HCT116 (cell line): ENCODE data around the gene IMMP2L. TPM values are rescaled to one million over a fixed set of nuclear protein-coding genes. Genes with fewer than 3 reads are reported as not detected.

Experiments used
- ATAC-seq: fragments of 200-7000 bp; cut with Tn5 transposase; 2 replicates; pipeline ENCODE4 v1.9.1; 2020; ENCODE audit warnings: mild to moderate bottlenecking, moderate library complexity
- BruUV-seq: library from RNA; stranded (reverse); fragments of 400-500 nt; replicated peaks from 2 replicates; lab custom pipeline; 2021; lab: Mats Ljungman, UMichigan
- CTCF ChIA-PET: fragments of 300-600 bp; sonication (Branson Sonifier 250); formaldehyde crosslinking; loops from one replicate; lab custom pipeline; 2021; ENCODE audit warnings: antibody characterized with exemption; lab: Charles Lee
- POLR2A ChIA-PET: fragments of 300-600, 350-600 bp; sonication (Branson Sonifier 250); formaldehyde crosslinking; loops from one replicate; lab custom pipeline; 2021; ENCODE audit warnings: antibody characterized with exemption; lab: Charles Lee
- RAD21 ChIA-PET, 2 experiments: fragments of 300-600 bp; sonication (Branson Sonifier 250); formaldehyde crosslinking; loops; one replicate each; lab custom pipeline; 2023; ENCODE audit warnings: low total read pairs in 2 of 2; ENCODE audit not compliant: uncharacterized antibody in 2 of 2, unreplicated experiment in 2 of 2, low non-redundant PET in 1 of 2; lab: Charles Lee
- DNase-seq: peaks from one replicate; pipeline ENCODE4 v3.0.0-alpha.2; 2010; ENCODE audit warnings: low read depth, low spot score
- H2AFZ ChIP-seq: fragments of 200-600 bp; shearing (Covaris generic), sonication (generic); 2 replicates; pipeline ENCODE4 v1.6.1; 2017; ENCODE audit warnings: low read depth, mixed run types, mixed read lengths, antibody characterized with exemption, low read length; ENCODE audit not compliant: poor library complexity, severe bottlenecking
- H3K27ac ChIP-seq: 2 replicates; pipeline ENCODE4 v1.5.1; 2012; ENCODE audit warnings: low read depth, low read length
- H3K27me3 ChIP-seq: fragments of 200-600 bp; sonication (generic); 2 replicates; pipeline ENCODE4 v1.6.1; 2016; ENCODE audit warnings: mixed run types, low read length, mixed read lengths; ENCODE audit not compliant: insufficient read depth
- H3K36me3 ChIP-seq, 2 experiments: fragments of 200-500 bp in 1 of 2; fragments of 200-600 bp in 1 of 2; sonication (Bioruptor generic) in 1 of 2; sonication (generic) in 1 of 2; 2 replicates each; pipeline versions ENCODE4 v1.5.1 to v1.6.1; 2014 to 2016; ENCODE audit warnings: low read length in 2 of 2, inconsistent platforms in 1 of 2, mixed read lengths in 1 of 2, mixed run types in 1 of 2; ENCODE audit not compliant: insufficient read depth in 2 of 2, control insufficient read depth in 1 of 2
- H3K4me1 ChIP-seq, 2 experiments: fragments of 200-600 bp in 1 of 2; sonication (generic) in 1 of 2; 2 replicates each; pipeline versions ENCODE4 v1.5.1 to v1.6.1; 2012 to 2017; ENCODE audit warnings: low read length in 2 of 2, inconsistent platforms in 1 of 2, mild to moderate bottlenecking in 1 of 2, mixed read lengths in 1 of 2, mixed run types in 1 of 2, moderate library complexity in 1 of 2; ENCODE audit not compliant: insufficient read depth in 2 of 2, control insufficient read depth in 1 of 2
- H3K4me2 ChIP-seq: fragments of 200-600 bp; sonication (generic); 2 replicates; pipeline ENCODE4 v1.6.1; 2017; ENCODE audit warnings: mixed run types, low read length, mixed read lengths
- H3K4me3 ChIP-seq, 2 experiments: fragments of 200-600 bp in 1 of 2; sonication (generic) in 1 of 2; replicated peaks in 1 of 2; 2 replicates each; pipeline ENCODE4 v1.5.1; 2011 to 2016; ENCODE audit warnings: low read length in 2 of 2, control low read depth in 1 of 2, low read depth in 1 of 2, mild to moderate bottlenecking in 1 of 2, mixed read lengths in 1 of 2, mixed run types in 1 of 2
- H3K79me2 ChIP-seq: fragments of 200-600 bp; sonication (generic); 2 replicates; pipeline ENCODE4 v1.6.1; 2017; ENCODE audit warnings: mild to moderate bottlenecking, mixed run types, low read length, moderate library complexity, mixed read lengths; ENCODE audit not compliant: insufficient read depth
- H3K9ac ChIP-seq: fragments of 200-600 bp; sonication (generic); 2 replicates; pipeline ENCODE4 v1.6.1; 2016; ENCODE audit warnings: low read length, mixed read lengths
- H3K9me2 ChIP-seq: fragments of 200-600 bp; sonication (generic), shearing (Covaris generic); 2 replicates; pipeline ENCODE4 v1.6.1; 2017; ENCODE audit warnings: mixed run types, mild to moderate bottlenecking, moderate library complexity; ENCODE audit not compliant: insufficient read depth
- H3K9me3 ChIP-seq, 2 experiments: fragments of 200-500 bp in 1 of 2; fragments of 200-600 bp in 1 of 2; sonication (Bioruptor generic) in 1 of 2; sonication (generic) in 1 of 2; 2 replicates each; pipeline ENCODE4 v1.6.1; 2014 to 2017; ENCODE audit warnings: low read length in 2 of 2, mixed read lengths in 2 of 2, inconsistent platforms in 1 of 2, low read depth in 1 of 2, mild to moderate bottlenecking in 1 of 2, mixed run types in 1 of 2, moderate library complexity in 1 of 2; ENCODE audit not compliant: control insufficient read depth in 1 of 2, insufficient read depth in 1 of 2
- H4K20me1 ChIP-seq: fragments of 200-600 bp; sonication (generic), shearing (Covaris generic); 2 replicates; pipeline ENCODE4 v1.6.1; 2017; ENCODE audit warnings: mixed run types, mild to moderate bottlenecking, moderate library complexity; ENCODE audit not compliant: insufficient read depth
- CEBPB ChIP-seq: IDR thresholded peaks from 2 replicates; pipeline ENCODE4 v1.6.1; 2012; ENCODE audit warnings: low read depth
- EGR1 ChIP-seq: IDR thresholded peaks from 2 replicates; pipeline ENCODE4 v1.6.1; 2012; ENCODE audit warnings: low read depth
- JUND ChIP-seq: IDR thresholded peaks from 2 replicates; pipeline ENCODE4 v1.6.1; 2012
- RAD21 ChIP-seq: IDR thresholded peaks from 2 replicates; pipeline ENCODE4 v1.6.1; 2012; ENCODE audit warnings: low read depth, mild to moderate bottlenecking
- SIN3A ChIP-seq: IDR thresholded peaks from 2 replicates; pipeline ENCODE4 v1.6.1; 2012; ENCODE audit warnings: low read depth
- SP1 ChIP-seq: IDR thresholded peaks from 2 replicates; pipeline ENCODE4 v1.6.1; 2012; ENCODE audit warnings: low read depth
- TCF7L2 ChIP-seq: IDR thresholded peaks from 2 replicates; pipeline ENCODE4 v1.7.0; 2011; ENCODE audit warnings: borderline replicate concordance, inconsistent platforms; ENCODE audit not compliant: insufficient read depth, insufficient read length; ENCODE audit errors: extremely low read depth
- YY1 ChIP-seq: IDR thresholded peaks from 2 replicates; pipeline ENCODE4 v1.6.1; 2011; ENCODE audit warnings: low read length, low read depth, moderate library complexity, mild to moderate bottlenecking; ENCODE audit not compliant: insufficient replicate concordance; ENCODE audit errors: extremely low read depth
- ZNF274 ChIP-seq: fragments of 200-500 bp; sonication (Bioruptor generic); IDR thresholded peaks from 2 replicates; pipeline ENCODE4 v1.6.1; 2014; ENCODE audit warnings: mild to moderate bottlenecking, low read depth, low read length, inconsistent platforms
- intact Hi-C: fragments of 100-400 bp; cut with micrococcal nuclease; formaldehyde crosslinking; loops from 2 replicates; pipeline ENCODE4 v1.10.0; 2022
- total RNA-seq: library from RNA; stranded (reverse); gene quantifications from one replicate; pipeline ENCODE4 v1.2.1, GENCODE V29; 2021; ENCODE audit not compliant: unreplicated experiment
- TF ChIP-seq, protein P1 (sequence below): IDR thresholded peaks from 2 replicates; pipeline ENCODE4 v1.6.1; 2011; ENCODE audit warnings: mild to moderate bottlenecking, low read length, moderate library complexity; ENCODE audit not compliant: insufficient replicate concordance; ENCODE audit errors: extremely low read depth
- TF ChIP-seq, protein P2 (sequence below), 3 experiments: fragments of 200-600 bp in 1 of 3; sonication (generic) in 1 of 3; IDR thresholded peaks in 2 of 3; conservative IDR thresholded peaks in 1 of 3; 2 replicates each; pipeline ENCODE4 v1.5.1; 2012 to 2017; ENCODE audit warnings: low read depth in 2 of 3, low read length in 2 of 3, antibody characterized with exemption in 1 of 3, borderline replicate concordance in 1 of 3, control low read depth in 1 of 3, mild to moderate bottlenecking in 1 of 3, mixed read lengths in 1 of 3, mixed run types in 1 of 3, moderate library complexity in 1 of 3; ENCODE audit not compliant: insufficient read depth in 1 of 3
- TF ChIP-seq, protein P3 (sequence below): IDR thresholded peaks from 2 replicates; pipeline ENCODE4 v1.6.1; 2012

IMMP2L gene
- total RNA-seq, 1 experiment from 2014 or later: 21.1 TPM

DNA sequence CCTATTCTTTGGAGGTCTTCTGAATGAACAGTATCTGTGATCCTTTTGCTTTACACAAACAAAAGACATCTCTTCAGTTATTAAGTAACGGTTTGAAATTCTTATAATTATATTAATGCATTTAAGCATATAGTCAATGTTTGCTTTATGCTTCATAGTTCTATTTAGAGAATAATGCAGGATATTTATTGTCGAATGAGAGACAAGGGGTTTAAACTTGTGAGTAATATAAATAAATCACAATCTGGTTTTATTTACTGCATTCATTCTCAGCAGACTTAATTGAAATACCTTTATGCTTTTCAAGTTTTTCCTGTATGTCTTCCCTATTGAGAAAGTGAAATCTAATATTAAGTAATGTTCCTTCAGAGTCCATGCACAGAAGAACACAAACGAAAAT, 620.9 kb downstream of the IMMP2L start:
- Histone ChIP-seq H3K4me3 (no peak overlapping the region), H3K9me3 (no peaks in the 10 kb centered on the region)
- CTCF ChIA-PET: no interaction called here

DNA sequence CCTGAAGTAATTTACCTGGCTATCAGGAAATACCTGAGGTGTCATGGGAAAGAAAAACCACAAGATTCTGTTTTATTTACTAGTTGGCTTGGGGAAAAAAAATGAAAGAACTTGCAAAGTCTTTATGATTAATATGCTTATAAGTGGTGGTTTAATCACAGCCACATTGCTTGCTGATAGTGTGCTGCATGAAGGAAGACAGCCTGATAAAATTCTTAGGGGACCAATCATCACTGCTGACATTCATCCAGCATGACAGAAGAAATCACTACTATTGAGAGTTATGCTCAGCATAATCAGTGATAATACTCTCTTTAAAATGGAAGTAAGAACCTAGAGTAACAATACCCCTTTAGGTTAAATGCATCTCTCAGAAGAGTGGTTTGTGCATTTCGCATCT, 621.5 kb downstream of the IMMP2L start:
- H3K9me2 ChIP-seq: no peaks in the 10 kb centered on the region
- intact Hi-C loops: no loop called here
- ChIA-PET POLR2A (no interaction called here), CTCF (no interaction called here), RAD21 (no interaction called here)
- H3K4me3 ChIP-seq: no peak overlapping the region
- H3K9me3 ChIP-seq: no peaks in the 10 kb centered on the region
- no peaks in the 10 kb centered on the region for H3K4me1 ChIP-seq
- no peak overlapping the region for H3K4me2 ChIP-seq
- no peak overlapping the region for H2AFZ ChIP-seq
- H3K79me2 ChIP-seq: no peaks in the 10 kb centered on the region
- no TSS peak for BruUV-seq
- no peak overlapping the region for H3K27ac ChIP-seq
- H4K20me1 ChIP-seq: no peaks in the 10 kb centered on the region
- ATAC-seq: no peak
- H3K27me3 ChIP-seq: no peaks in the 10 kb centered on the region
- H3K9ac ChIP-seq: no peak overlapping the region
- H3K36me3 ChIP-seq: no peaks in the 10 kb centered on the region
- DNase-seq: no peak
- TF ChIP-seq, protein P1, sequence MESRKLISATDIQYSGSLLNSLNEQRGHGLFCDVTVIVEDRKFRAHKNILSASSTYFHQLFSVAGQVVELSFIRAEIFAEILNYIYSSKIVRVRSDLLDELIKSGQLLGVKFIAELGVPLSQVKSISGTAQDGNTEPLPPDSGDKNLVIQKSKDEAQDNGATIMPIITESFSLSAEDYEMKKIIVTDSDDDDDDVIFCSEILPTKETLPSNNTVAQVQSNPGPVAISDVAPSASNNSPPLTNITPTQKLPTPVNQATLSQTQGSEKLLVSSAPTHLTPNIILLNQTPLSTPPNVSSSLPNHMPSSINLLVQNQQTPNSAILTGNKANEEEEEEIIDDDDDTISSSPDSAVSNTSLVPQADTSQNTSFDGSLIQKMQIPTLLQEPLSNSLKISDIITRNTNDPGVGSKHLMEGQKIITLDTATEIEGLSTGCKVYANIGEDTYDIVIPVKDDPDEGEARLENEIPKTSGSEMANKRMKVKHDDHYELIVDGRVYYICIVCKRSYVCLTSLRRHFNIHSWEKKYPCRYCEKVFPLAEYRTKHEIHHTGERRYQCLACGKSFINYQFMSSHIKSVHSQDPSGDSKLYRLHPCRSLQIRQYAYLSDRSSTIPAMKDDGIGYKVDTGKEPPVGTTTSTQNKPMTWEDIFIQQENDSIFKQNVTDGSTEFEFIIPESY: no peak
- TF ChIP-seq, protein P2, sequence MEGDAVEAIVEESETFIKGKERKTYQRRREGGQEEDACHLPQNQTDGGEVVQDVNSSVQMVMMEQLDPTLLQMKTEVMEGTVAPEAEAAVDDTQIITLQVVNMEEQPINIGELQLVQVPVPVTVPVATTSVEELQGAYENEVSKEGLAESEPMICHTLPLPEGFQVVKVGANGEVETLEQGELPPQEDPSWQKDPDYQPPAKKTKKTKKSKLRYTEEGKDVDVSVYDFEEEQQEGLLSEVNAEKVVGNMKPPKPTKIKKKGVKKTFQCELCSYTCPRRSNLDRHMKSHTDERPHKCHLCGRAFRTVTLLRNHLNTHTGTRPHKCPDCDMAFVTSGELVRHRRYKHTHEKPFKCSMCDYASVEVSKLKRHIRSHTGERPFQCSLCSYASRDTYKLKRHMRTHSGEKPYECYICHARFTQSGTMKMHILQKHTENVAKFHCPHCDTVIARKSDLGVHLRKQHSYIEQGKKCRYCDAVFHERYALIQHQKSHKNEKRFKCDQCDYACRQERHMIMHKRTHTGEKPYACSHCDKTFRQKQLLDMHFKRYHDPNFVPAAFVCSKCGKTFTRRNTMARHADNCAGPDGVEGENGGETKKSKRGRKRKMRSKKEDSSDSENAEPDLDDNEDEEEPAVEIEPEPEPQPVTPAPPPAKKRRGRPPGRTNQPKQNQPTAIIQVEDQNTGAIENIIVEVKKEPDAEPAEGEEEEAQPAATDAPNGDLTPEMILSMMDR (IDR thresholded peaks at IDR 0.05 in 2 of 3, conservative IDR thresholded peaks at IDR 0.05 in 1 of 3; ENCODE audit: borderline replicate concordance in 1 of 3, insufficient read depth in 1 of 3, low read depth in 2 of 3, low read length in 2 of 3): no peak
- no peak for TF ChIP-seq TCF7L2
- TF ChIP-seq JUND: no peak

More for the DNA sequence above, 620.9 kb downstream of the IMMP2L start:
- Histone ChIP-seq H3K27me3 (no peaks in the 10 kb centered on the region), H3K27ac (no peak overlapping the region), H4K20me1 (no peaks in the 10 kb centered on the region; the same call in 1 of the 2 replicates), H3K36me3 (no peaks in the 10 kb centered on the region), H3K9ac (no peak overlapping the region), H3K4me2 (no peak overlapping the region), H3K79me2 (no peaks in the 10 kb centered on the region), H3K4me1 (no peaks in the 10 kb centered on the region), H2AFZ (no peak overlapping the region)
- ChIA-PET RAD21 (no interaction called here), POLR2A (no interaction called here)
- no peak for DNase-seq
- TF ChIP-seq YY1 (no peak), EGR1 (no peak), CEBPB (no peak), TCF7L2 (no peak), ZNF274 (no peak), RAD21 (no peak), SP1 (no peak), SIN3A (no peak)
- TF ChIP-seq, protein P3, sequence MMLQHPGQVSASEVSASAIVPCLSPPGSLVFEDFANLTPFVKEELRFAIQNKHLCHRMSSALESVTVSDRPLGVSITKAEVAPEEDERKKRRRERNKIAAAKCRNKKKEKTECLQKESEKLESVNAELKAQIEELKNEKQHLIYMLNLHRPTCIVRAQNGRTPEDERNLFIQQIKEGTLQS: no peak
- TF ChIP-seq, protein P1: no peak
- TF ChIP-seq, all 23 proteins: peak for 0
- intact Hi-C loops: no loop called here
- H3K9me2 ChIP-seq: no peaks in the 10 kb centered on the region
- no peak for ATAC-seq
- BruUV-seq: no TSS peak
